K562 (cell line): ENCODE results near the gene MUC5B. TPM values are rescaled to one million over a fixed set of nuclear protein-coding genes. Genes with fewer than 3 reads are reported as not detected.

Source experiments
- ATAC-seq: fragments of 200-7000 bp; cut with Tn5 transposase; 3 replicates; pipeline ENCODE4 v1.9.1; 2020; ENCODE audit warnings: moderate library complexity
- BruUV-seq: library from RNA; stranded (reverse); fragments of 400-500 nt; replicated peaks from 2 replicates; lab custom pipeline; 2021; lab: Mats Ljungman, UMichigan
- CTCF ChIA-PET: fragments of 300-600 bp; formaldehyde crosslinking; extraction: SDS; loops from one replicate; lab custom pipeline; 2021; ENCODE audit warnings: low intra/inter-chr PET ratio; lab: Yijun Ruan, JAX
- POLR2A ChIA-PET: fragments of 300-600, 350-650 bp; sonication (Branson Sonifier 250); formaldehyde crosslinking; extraction: SDS; loops from one replicate; lab custom pipeline; 2021; ENCODE audit warnings: antibody characterized with exemption, inconsistent platforms; lab: Yijun Ruan, JAX
- DNase-seq, 4 experiments: peaks; one replicate each; pipeline versions ENCODE4 v3.0.0 to v3.0.0-alpha.2; 2011 to 2018; ENCODE audit warnings: low spot score in 3 of 4, mixed read lengths in 3 of 4; ENCODE audit errors: extremely low read depth in 1 of 4
- FAIRE-seq: peaks from 2 replicates; lab custom pipeline; 2011; peaks lifted over from hg19 to GRCh38; lab: Jason Lieb, UNC
- H2AFZ ChIP-seq: 2 replicates; pipeline ENCODE4 v1.6.0; 2011; ENCODE audit warnings: low read depth, low read length, control low read depth, inconsistent platforms
- H3K27ac ChIP-seq: fragments of 200-600 bp; 3 replicates; pipeline ENCODE4 v1.8.0; 2011; ENCODE audit warnings: low read depth, mild to moderate bottlenecking, control low read depth, inconsistent platforms, low read length, moderate library complexity, mixed read lengths; ENCODE audit errors: extremely low read depth
- H3K27me3 ChIP-seq, 2 experiments: fragments of 300-600 bp in 1 of 2; 2 replicates in 1 of 2; 3 replicates in 1 of 2; pipeline versions ENCODE4 v1.6.0 to v1.8.0; 2011; ENCODE audit warnings: inconsistent platforms in 2 of 2, low read length in 2 of 2, mild to moderate bottlenecking in 1 of 2, mixed read lengths in 1 of 2, moderate library complexity in 1 of 2; ENCODE audit not compliant: control insufficient read depth in 2 of 2, insufficient read depth in 2 of 2
- H3K36me3 ChIP-seq: fragments of 300-600 bp; 3 replicates; pipeline ENCODE4 v1.8.0; 2011; ENCODE audit warnings: mild to moderate bottlenecking, low read length, inconsistent platforms; ENCODE audit not compliant: control insufficient read depth, insufficient read depth
- H3K4me1 ChIP-seq, 2 experiments: fragments of 200-600 bp in 1 of 2; replicated peaks in 1 of 2; 2 replicates in 1 of 2; 3 replicates in 1 of 2; pipeline versions ENCODE4 v1.5.1 to v1.8.0; 2011; ENCODE audit warnings: inconsistent platforms in 2 of 2, low read length in 2 of 2, mild to moderate bottlenecking in 1 of 2, mixed read lengths in 1 of 2, moderate library complexity in 1 of 2; ENCODE audit not compliant: control insufficient read depth in 2 of 2, insufficient read depth in 2 of 2
- H3K4me2 ChIP-seq: 2 replicates; pipeline ENCODE4 v1.6.1; 2011; ENCODE audit warnings: low read length, control low read depth, inconsistent platforms, mixed read lengths; ENCODE audit not compliant: insufficient read depth
- H3K4me3 ChIP-seq: fragments of 200-600 bp; sonication (generic), shearing (Covaris generic); 2 replicates; pipeline ENCODE4 v1.5.1; 2016; ENCODE audit warnings: control low read depth, inconsistent platforms
- H3K79me2 ChIP-seq: fragments of 200-600 bp; 3 replicates; pipeline ENCODE4 v1.8.0; 2011; ENCODE audit warnings: low read length, inconsistent platforms; ENCODE audit not compliant: control insufficient read depth, insufficient read depth
- H3K9ac ChIP-seq, 2 experiments: 2 replicates each; pipeline versions ENCODE4 v1.6.0 to v1.6.1; 2011; ENCODE audit warnings: low read depth in 2 of 2, low read length in 2 of 2, control low read depth in 1 of 2, inconsistent platforms in 1 of 2, mild to moderate bottlenecking in 1 of 2, mixed read lengths in 1 of 2; ENCODE audit not compliant: insufficient read depth in 1 of 2
- H3K9me1 ChIP-seq: one replicate; pipeline ENCODE4 v1.6.0; 2011; ENCODE audit warnings: inconsistent platforms, mild to moderate bottlenecking, low read length, moderate library complexity; ENCODE audit not compliant: control insufficient read depth, insufficient read depth
- H3K9me3 ChIP-seq: replicated peaks from 2 replicates; pipeline ENCODE4 v1.5.1; 2011; ENCODE audit warnings: low read depth, low read length, inconsistent platforms; ENCODE audit not compliant: control insufficient read depth, insufficient read depth
- H4K20me1 ChIP-seq: replicated peaks from 2 replicates; pipeline ENCODE4 v1.6.1; 2011; ENCODE audit warnings: low read length, inconsistent platforms, mixed read lengths; ENCODE audit not compliant: control insufficient read depth, insufficient read depth
- WGBS: fragments of 100-300 bp; shearing (Covaris generic); methylation state at CpG from one replicate; pipeline ENCODE4 v1.1.6; 2016; ENCODE audit warnings: low coverage, mixed read lengths; ENCODE audit not compliant: insufficient coverage; ENCODE audit errors: missing lambda C conversion rate; 5-methylcytosine and 5-hydroxymethylcytosine counted together
- in situ Hi-C: fragments of 300-500 bp; cut with MboI; formaldehyde crosslinking; loops from 4 replicates; pipeline ENCODE4 v1.15.0; 2018; ENCODE audit warnings: inconsistent platforms, mixed read lengths
- intact Hi-C: fragments of 100-400 bp; cut with micrococcal nuclease; formaldehyde crosslinking; loops from 2 replicates; pipeline ENCODE4 v1.14.2; 2022
- polyA plus RNA-seq, 8 experiments: library from polyadenylated mRNA; depleted of rRNA in 4 of 8; stranded (reverse) in 5 of 8; unstranded in 3 of 8; fragments of >200 nt; fragmentation: Nextera tagmentation in 2 of 8; fragmentation: Illumina TruSeq in 1 of 8; extraction: Ambion mirVana in 2 of 8; extraction: Trizol in 1 of 8; gene quantifications; 2 replicates each; pipeline versions ENCODE4 v1.2.1 to v1.2.3, GENCODE V29; 2011 to 2014; ENCODE audit warnings: inconsistent platforms in 1 of 8, missing spikeins in 1 of 8
- total RNA-seq, 7 experiments: library from RNA; depleted of rRNA in 6 of 7; stranded (reverse); fragments of >200 nt in 6 of 7; fragmentation: Illumina TruSeq in 2 of 7; extraction: Trizol in 2 of 7; gene quantifications; 2 replicates each; pipeline versions ENCODE4 v1.2.1 to v1.2.3, GENCODE V29; 2011 to 2021; ENCODE audit warnings: low replicate concordance in 1 of 7
- TF ChIP-seq, protein P1 (sequence below): sonication (generic); formaldehyde crosslinking; IDR thresholded peaks from 2 replicates; pipeline ENCODE4 v1.8.1; 2022; ENCODE audit warnings: missing genetic modification reagents
- TF ChIP-seq, protein P2 (sequence below), 2 experiments: IDR thresholded peaks; 2 replicates each; pipeline ENCODE4 v1.6.1; 2012; ENCODE audit warnings: improper control_type of control experiment in 2 of 2, low read depth in 2 of 2, low read length in 2 of 2, borderline replicate concordance in 1 of 2
- TF ChIP-seq, protein P3 (sequence below): fragments of 450-650 bp; formaldehyde crosslinking; IDR thresholded peaks from 2 replicates; pipeline ENCODE4 v1.4.0; 2020; ENCODE audit warnings: mild to moderate bottlenecking, moderate library complexity

MUC5B gene
- total and polyA plus RNA-seq, 9 of the 15 experiments (the other 6 are each of a cell fraction or from before 2014, with no cell fraction given), result 0.04 to 0.95 TPM; not detected in 7

DNA sequence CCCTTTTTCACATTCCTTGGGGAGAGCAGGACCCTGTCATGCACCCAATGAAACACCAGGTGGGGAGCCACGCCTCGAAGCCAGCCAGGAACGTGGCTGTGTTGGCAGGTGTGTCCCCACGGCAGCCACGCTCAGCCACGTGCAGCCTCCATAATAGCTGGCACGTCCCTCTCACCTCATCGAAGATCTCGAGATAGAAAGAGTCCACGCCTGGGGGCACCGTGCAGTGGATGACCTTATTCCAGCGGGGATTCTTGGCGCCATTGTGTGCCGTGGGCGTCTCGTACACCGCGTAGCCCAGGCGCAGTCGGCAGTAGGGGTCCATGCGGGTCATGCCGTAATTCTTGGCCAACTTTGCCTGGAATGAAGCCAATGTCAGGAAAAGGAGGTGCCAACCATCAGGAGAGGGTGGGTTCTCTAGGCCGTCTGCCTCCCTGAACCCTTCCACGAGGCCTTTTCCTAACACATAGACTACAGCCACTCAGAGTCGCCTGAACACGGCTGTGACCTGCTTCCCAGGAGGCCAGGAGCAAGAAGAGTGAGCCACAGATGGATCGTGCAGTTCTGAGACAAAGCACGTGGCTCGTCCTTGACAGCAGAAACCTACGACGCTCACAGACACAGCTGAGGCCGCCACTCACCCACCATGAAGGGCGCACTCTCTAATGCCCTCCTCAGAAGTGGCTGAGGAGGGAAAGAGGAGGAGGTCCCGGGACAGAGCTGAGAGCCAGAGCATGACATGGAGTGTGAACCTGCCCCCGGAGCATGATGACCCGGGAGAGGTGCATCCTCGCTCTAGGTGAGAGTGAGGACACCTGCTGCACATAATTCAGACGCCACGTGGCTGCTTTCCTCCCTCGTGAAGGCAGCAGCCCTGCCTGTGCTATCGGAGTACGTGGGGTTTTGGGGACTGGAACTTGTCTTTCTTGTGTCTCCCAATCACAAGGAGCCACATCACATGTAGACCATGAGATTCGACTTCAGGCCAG, 67.5 kb downstream of the MUC5B start (continued):
- TF ChIP-seq, protein P1, sequence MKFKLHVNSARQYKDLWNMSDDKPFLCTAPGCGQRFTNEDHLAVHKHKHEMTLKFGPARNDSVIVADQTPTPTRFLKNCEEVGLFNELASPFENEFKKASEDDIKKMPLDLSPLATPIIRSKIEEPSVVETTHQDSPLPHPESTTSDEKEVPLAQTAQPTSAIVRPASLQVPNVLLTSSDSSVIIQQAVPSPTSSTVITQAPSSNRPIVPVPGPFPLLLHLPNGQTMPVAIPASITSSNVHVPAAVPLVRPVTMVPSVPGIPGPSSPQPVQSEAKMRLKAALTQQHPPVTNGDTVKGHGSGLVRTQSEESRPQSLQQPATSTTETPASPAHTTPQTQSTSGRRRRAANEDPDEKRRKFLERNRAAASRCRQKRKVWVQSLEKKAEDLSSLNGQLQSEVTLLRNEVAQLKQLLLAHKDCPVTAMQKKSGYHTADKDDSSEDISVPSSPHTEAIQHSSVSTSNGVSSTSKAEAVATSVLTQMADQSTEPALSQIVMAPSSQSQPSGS (CRISPR knock-in tag), result no peak

DNA sequence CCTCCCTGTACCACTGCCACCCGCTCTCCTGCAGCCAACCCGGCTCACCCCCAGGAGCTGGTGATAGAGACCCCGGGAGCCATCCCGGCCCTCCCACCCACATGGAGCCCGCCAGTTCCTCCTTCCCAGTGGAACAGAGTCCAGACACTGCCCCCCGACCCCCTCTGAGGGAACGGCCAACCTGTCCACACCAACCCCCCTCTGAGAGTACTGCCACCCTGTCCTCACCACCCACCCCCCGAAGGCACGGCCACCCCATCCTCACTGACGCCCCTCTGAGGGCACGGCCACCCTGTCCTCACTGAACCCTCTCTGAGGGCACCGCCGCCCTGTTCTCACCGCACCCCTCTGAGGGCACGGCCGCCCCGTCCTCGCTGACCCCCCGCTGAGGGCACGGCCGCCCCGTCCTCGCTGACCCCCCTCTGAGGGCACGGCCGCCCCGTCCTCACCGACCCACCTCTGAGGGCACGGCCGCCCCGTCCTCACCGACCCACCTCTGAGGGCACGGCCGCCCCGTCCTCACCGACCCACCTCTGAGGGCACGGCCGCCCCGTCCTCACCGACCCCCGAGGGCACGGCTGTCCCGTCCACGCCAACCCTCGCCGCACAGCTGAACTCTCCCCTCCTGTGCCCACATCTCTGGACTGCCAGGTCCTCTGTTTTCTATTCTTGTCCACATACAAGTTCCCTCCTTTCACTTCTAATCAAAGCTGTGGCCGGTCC, 68.6 kb downstream of the MUC5B start:
- H2AFZ ChIP-seq, result no peak overlapping the region
- H3K79me2 ChIP-seq, result no peaks in the 10 kb centered on the region; the same call in 2 of the 3 replicates
- peaks cover 2% of the 10 kb centered on the region; the same call in 1 of the 2 replicates for H3K9me3 ChIP-seq
- in situ Hi-C loops (no loop called here), intact Hi-C loops (no loop called here)
- no peak overlapping the region for H3K4me3 ChIP-seq
- H3K27me3 ChIP-seq, result no peaks in the 10 kb centered on the region
- H3K9ac ChIP-seq, result no peak overlapping the region
- FAIRE-seq (no peak), ATAC-seq (no peak), DNase-seq (no peak)
- no peak overlapping the region for H3K4me2 ChIP-seq
- H3K27ac ChIP-seq, result no peak overlapping the region
- 97% methylated on average over 19 of the region's 46 CpGs for WGBS
- TF ChIP-seq, protein P2, sequence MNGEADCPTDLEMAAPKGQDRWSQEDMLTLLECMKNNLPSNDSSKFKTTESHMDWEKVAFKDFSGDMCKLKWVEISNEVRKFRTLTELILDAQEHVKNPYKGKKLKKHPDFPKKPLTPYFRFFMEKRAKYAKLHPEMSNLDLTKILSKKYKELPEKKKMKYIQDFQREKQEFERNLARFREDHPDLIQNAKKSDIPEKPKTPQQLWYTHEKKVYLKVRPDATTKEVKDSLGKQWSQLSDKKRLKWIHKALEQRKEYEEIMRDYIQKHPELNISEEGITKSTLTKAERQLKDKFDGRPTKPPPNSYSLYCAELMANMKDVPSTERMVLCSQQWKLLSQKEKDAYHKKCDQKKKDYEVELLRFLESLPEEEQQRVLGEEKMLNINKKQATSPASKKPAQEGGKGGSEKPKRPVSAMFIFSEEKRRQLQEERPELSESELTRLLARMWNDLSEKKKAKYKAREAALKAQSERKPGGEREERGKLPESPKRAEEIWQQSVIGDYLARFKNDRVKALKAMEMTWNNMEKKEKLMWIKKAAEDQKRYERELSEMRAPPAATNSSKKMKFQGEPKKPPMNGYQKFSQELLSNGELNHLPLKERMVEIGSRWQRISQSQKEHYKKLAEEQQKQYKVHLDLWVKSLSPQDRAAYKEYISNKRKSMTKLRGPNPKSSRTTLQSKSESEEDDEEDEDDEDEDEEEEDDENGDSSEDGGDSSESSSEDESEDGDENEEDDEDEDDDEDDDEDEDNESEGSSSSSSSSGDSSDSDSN (IDR thresholded peaks at IDR 0.05; ENCODE audit: borderline replicate concordance in 1 of 2, low read depth in 2 of 2, low read length in 2 of 2), result no peak
- TF ChIP-seq, protein P3, sequence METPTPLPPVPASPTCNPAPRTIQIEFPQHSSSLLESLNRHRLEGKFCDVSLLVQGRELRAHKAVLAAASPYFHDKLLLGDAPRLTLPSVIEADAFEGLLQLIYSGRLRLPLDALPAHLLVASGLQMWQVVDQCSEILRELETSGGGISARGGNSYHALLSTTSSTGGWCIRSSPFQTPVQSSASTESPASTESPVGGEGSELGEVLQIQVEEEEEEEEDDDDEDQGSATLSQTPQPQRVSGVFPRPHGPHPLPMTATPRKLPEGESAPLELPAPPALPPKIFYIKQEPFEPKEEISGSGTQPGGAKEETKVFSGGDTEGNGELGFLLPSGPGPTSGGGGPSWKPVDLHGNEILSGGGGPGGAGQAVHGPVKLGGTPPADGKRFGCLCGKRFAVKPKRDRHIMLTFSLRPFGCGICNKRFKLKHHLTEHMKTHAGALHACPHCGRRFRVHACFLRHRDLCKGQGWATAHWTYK (CRISPR knock-in tag), result no peak
- H3K36me3 ChIP-seq, result peaks cover 38% of the 10 kb centered on the region; the same call in 2 of the 3 replicates
- ChIA-PET CTCF (no interaction called here), POLR2A (no interaction called here)
- H3K9me1 ChIP-seq, result no peaks in the 10 kb centered on the region
- no peaks in the 10 kb centered on the region for H4K20me1 ChIP-seq
- H3K4me1 ChIP-seq, result peaks cover 0 to 5% of the 10 kb centered on the region in 2 experiments; a peak in 1 of 5 replicates
- no TSS peak for BruUV-seq
